H1 (cell line): ENCODE data around the gene INPP4B. TPM values are rescaled to one million over a fixed set of nuclear protein-coding genes. Genes with fewer than 3 reads are reported as not detected.

Experiments used
- CTCF ChIA-PET: fragments of 300-600 bp; sonication (Branson Sonifier 250); formaldehyde crosslinking; loops from one replicate; lab custom pipeline; 2021; ENCODE audit not compliant: partially characterized antibody; lab: Charles Lee
- POLR2A ChIA-PET: fragments of 300-600 bp; sonication (Branson Sonifier 250); formaldehyde crosslinking; loops from one replicate; lab custom pipeline; 2021; ENCODE audit warnings: inconsistent platforms; ENCODE audit not compliant: partially characterized antibody; lab: Charles Lee
- DNase-seq, 2 experiments: peaks; one replicate each; pipeline versions ENCODE4 v3.0.0 to v3.0.0-alpha.2; 2010 to 2022; ENCODE audit warnings: low spot score in 2 of 2, low read depth in 1 of 2, mixed read lengths in 1 of 2
- FAIRE-seq: peaks from 2 replicates; lab custom pipeline; 2011; peaks lifted over from hg19 to GRCh38; lab: Jason Lieb, UNC
- H2AFZ ChIP-seq: 2 replicates; pipeline ENCODE4 v1.8.1; 2012; ENCODE audit warnings: low read length, inconsistent platforms
- H2AK5ac ChIP-seq: 2 replicates; pipeline ENCODE4 v1.6.1; 2013; ENCODE audit warnings: low read depth, low read length
- H2BK120ac ChIP-seq: replicated peaks from 2 replicates; pipeline ENCODE3; 2013; ENCODE audit warnings: low read depth, low read length, inconsistent platforms
- H2BK12ac ChIP-seq: 2 replicates; pipeline ENCODE4 v1.6.1; 2013; ENCODE audit warnings: low read depth, low read length
- H2BK15ac ChIP-seq: 2 replicates; pipeline ENCODE4 v1.6.1; 2013; ENCODE audit warnings: low read length
- H2BK20ac ChIP-seq: 2 replicates; pipeline ENCODE4 v1.6.1; 2013; ENCODE audit warnings: low read length
- H2BK5ac ChIP-seq: 2 replicates; pipeline ENCODE4 v1.6.1; 2013; ENCODE audit warnings: low read depth, low read length
- H3K14ac ChIP-seq: 2 replicates; pipeline ENCODE4 v1.6.1; 2013; ENCODE audit warnings: inconsistent platforms; ENCODE audit not compliant: insufficient read length
- H3K18ac ChIP-seq: 2 replicates; pipeline ENCODE4 v1.6.1; 2013; ENCODE audit warnings: low read length; ENCODE audit errors: extremely low read depth
- H3K23ac ChIP-seq: 2 replicates; pipeline ENCODE4 v1.6.1; 2013; ENCODE audit warnings: inconsistent platforms; ENCODE audit not compliant: insufficient read length
- H3K23me2 ChIP-seq: 2 replicates; pipeline ENCODE4 v1.6.1; 2013; ENCODE audit warnings: low read depth, low read length
- H3K27ac ChIP-seq: 2 replicates; pipeline ENCODE4 v1.6.1; 2011; ENCODE audit warnings: low read depth, low read length, inconsistent platforms
- H3K27me3 ChIP-seq, 4 experiments: replicated peaks in 1 of 4; 1 replicate in 1 of 4; 2 replicates in 3 of 4; pipeline versions ENCODE4 v1.6.1 to v1.8.1; 2011 to 2013; ENCODE audit warnings: low read length in 3 of 4, mild to moderate bottlenecking in 3 of 4, inconsistent platforms in 2 of 4, mixed read lengths in 2 of 4, moderate library complexity in 1 of 4; ENCODE audit not compliant: control insufficient read depth in 3 of 4, insufficient read depth in 3 of 4; ENCODE audit errors: extremely low read depth in 1 of 4
- H3K36me3 ChIP-seq, 4 experiments: 2 replicates each; pipeline versions ENCODE4 v1.6.1 to v1.8.1; 2011 to 2013; ENCODE audit warnings: mild to moderate bottlenecking in 4 of 4, low read length in 3 of 4, moderate library complexity in 2 of 4, control low read depth in 1 of 4, inconsistent platforms in 1 of 4; ENCODE audit not compliant: insufficient read depth in 4 of 4, control insufficient read depth in 2 of 4
- H3K4ac ChIP-seq: replicated peaks from 2 replicates; pipeline ENCODE3; 2013; ENCODE audit warnings: low read length, low read depth, mixed read lengths, inconsistent platforms; ENCODE audit not compliant: insufficient read length
- H3K4me1 ChIP-seq, 4 experiments: replicated peaks in 1 of 4; 1 replicate in 1 of 4; 2 replicates in 3 of 4; pipeline versions ENCODE4 v1.6.1 to v1.8.1; 2011 to 2013; ENCODE audit warnings: low read length in 3 of 4, inconsistent platforms in 2 of 4, mixed read lengths in 1 of 4; ENCODE audit not compliant: insufficient read depth in 4 of 4, control insufficient read depth in 3 of 4
- H3K4me2 ChIP-seq, 2 experiments: 2 replicates each; pipeline versions ENCODE4 v1.6.1 to v1.8.1; 2011 to 2013; ENCODE audit warnings: low read depth in 2 of 2, low read length in 2 of 2, control low read depth in 1 of 2, inconsistent platforms in 1 of 2, mild to moderate bottlenecking in 1 of 2; ENCODE audit not compliant: insufficient read depth in 1 of 2
- H3K4me3 ChIP-seq, 4 experiments: fragments of 200-600, 300-600 bp in 1 of 4; sonication (generic), shearing (Covaris generic), sonication (Bioruptor Twin) in 1 of 4; 2 replicates each; pipeline versions ENCODE4 v1.5.1 to v1.8.1; 2011 to 2016; ENCODE audit warnings: low read length in 4 of 4, low read depth in 3 of 4, control low read depth in 2 of 4, inconsistent platforms in 2 of 4, mild to moderate bottlenecking in 2 of 4, mixed read lengths in 1 of 4, moderate library complexity in 1 of 4; ENCODE audit not compliant: insufficient read depth in 2 of 4; ENCODE audit errors: extremely low read depth in 1 of 4
- H3K56ac ChIP-seq: replicated peaks from 2 replicates; pipeline ENCODE3; 2013; ENCODE audit warnings: low read depth, mild to moderate bottlenecking, mixed read lengths, low read length, inconsistent platforms; ENCODE audit not compliant: insufficient read length
- H3K79me1 ChIP-seq: 2 replicates; pipeline ENCODE4 v1.6.1; 2013; ENCODE audit warnings: low read depth, low read length, control low read depth
- H3K79me2 ChIP-seq, 2 experiments: 2 replicates each; pipeline versions ENCODE4 v1.6.1 to v1.8.1; 2012 to 2013; ENCODE audit warnings: low read length in 2 of 2, mild to moderate bottlenecking in 2 of 2, inconsistent platforms in 1 of 2; ENCODE audit not compliant: insufficient read depth in 2 of 2, control insufficient read depth in 1 of 2
- H3K9ac ChIP-seq, 4 experiments: replicated peaks in 1 of 4; 1 replicate in 1 of 4; 2 replicates in 3 of 4; pipeline versions ENCODE4 v1.6.1 to v1.8.1; 2011 to 2013; ENCODE audit warnings: low read depth in 3 of 4, low read length in 3 of 4, control low read depth in 2 of 4, mild to moderate bottlenecking in 2 of 4, moderate library complexity in 2 of 4, inconsistent platforms in 1 of 4; ENCODE audit errors: extremely low read depth in 1 of 4
- H3K9me3 ChIP-seq, 2 experiments: 2 replicates each; pipeline versions ENCODE4 v1.6.1 to v1.8.1; 2012 to 2013; ENCODE audit warnings: mild to moderate bottlenecking in 2 of 2, moderate library complexity in 2 of 2, control low read depth in 1 of 2, inconsistent platforms in 1 of 2, low read depth in 1 of 2, low read length in 1 of 2, mixed read lengths in 1 of 2; ENCODE audit not compliant: insufficient read depth in 2 of 2
- H4K20me1 ChIP-seq, 2 experiments: replicated peaks in 1 of 2; 2 replicates each; pipeline versions ENCODE3 to v1.8.1; 2011 to 2013; ENCODE audit warnings: inconsistent platforms in 2 of 2, low read length in 2 of 2, mild to moderate bottlenecking in 1 of 2; ENCODE audit not compliant: insufficient read depth in 2 of 2, control insufficient read depth in 1 of 2
- H4K5ac ChIP-seq: 2 replicates; pipeline ENCODE4 v1.6.1; 2013; ENCODE audit warnings: low read length, low read depth, mixed read lengths, inconsistent platforms; ENCODE audit not compliant: insufficient read length
- H4K8ac ChIP-seq: 2 replicates; pipeline ENCODE4 v1.8.0; 2013; ENCODE audit warnings: mild to moderate bottlenecking, moderate library complexity, low read length, inconsistent platforms; ENCODE audit not compliant: insufficient read depth; ENCODE audit errors: extremely low read depth
- H4K91ac ChIP-seq: replicated peaks from 2 replicates; pipeline ENCODE3; 2013; ENCODE audit warnings: low read length, mixed read lengths, inconsistent platforms; ENCODE audit not compliant: insufficient read length
- CTBP2 ChIP-seq: IDR thresholded peaks from 2 replicates; pipeline ENCODE4 v1.7.0; 2011; ENCODE audit warnings: borderline replicate concordance, mild to moderate bottlenecking, moderate library complexity, mixed read lengths, low read length; ENCODE audit not compliant: insufficient read depth, insufficient read length
- POU5F1 ChIP-seq: IDR thresholded peaks from 2 replicates; pipeline ENCODE4 v1.6.1; 2011; ENCODE audit warnings: low read depth, mild to moderate bottlenecking, low read length, moderate library complexity
- polyA plus RNA-seq, 7 experiments: library from polyadenylated mRNA; depleted of rRNA in 3 of 7; stranded (reverse) in 5 of 7; unstranded in 2 of 7; fragments of >200 nt in 5 of 7; fragments of 200-250 nt in 2 of 7; gene quantifications; 1 replicate in 5 of 7; 2 replicates in 1 of 7; 4 replicates in 1 of 7; pipeline versions ENCODE4 v1.2.1 to v1.2.3, GENCODE V29; 2011 to 2013; ENCODE audit warnings: missing spikeins in 2 of 7, mixed read lengths in 2 of 7
- total RNA-seq: library from RNA; stranded (reverse); fragmentation: NEBNext Ultra II Directional; extraction: Animal tissue kit (Norgen Biotek cat#: 25700); gene quantifications from 2 replicates; pipeline ENCODE4 v1.2.1, GENCODE V29; 2021

INPP4B gene
- total and polyA plus RNA-seq, 2 of the 8 experiments (the other 6 are each of a cell fraction or from before 2014, with no cell fraction given), result 0.11 to 0.54 TPM

GRCh38 chr4:142383354-142383753 lies 462.7 kb downstream of the INPP4B start:
- Histone ChIP-seq H3K23ac (no peak overlapping the region), H2BK12ac (no peak overlapping the region), H2BK120ac (no peak overlapping the region), H4K5ac (no peak overlapping the region), H3K4me1 (peaks cover 0 to 5% (median 0%) of the 10 kb centered on the region in 4 experiments; a peak in 1 of 7 replicates), H3K9me3 (no peaks in the 10 kb centered on the region), H2BK20ac (no peak overlapping the region), H3K18ac (no peak overlapping the region), H3K27ac (no peak overlapping the region), H2BK5ac (no peak overlapping the region), H2BK15ac (no peak overlapping the region), H3K27me3 (no peaks in the 10 kb centered on the region), H4K8ac (no peak overlapping the region), H3K4me3 (no peak overlapping the region), H3K79me1 (no peaks in the 10 kb centered on the region), H3K4me2 (no peak overlapping the region), H2AFZ (no peak overlapping the region), H4K20me1 (no peaks in the 10 kb centered on the region), H3K4ac (no peak overlapping the region), H3K14ac (no peak overlapping the region), H3K23me2 (no peaks in the 10 kb centered on the region), H4K91ac (no peak overlapping the region), H3K56ac (no peak overlapping the region), H2AK5ac (no peak overlapping the region), H3K79me2 (no peaks in the 10 kb centered on the region), H3K36me3 (no peaks in the 10 kb centered on the region), H3K9ac (no peak overlapping the region)
- FAIRE-seq (no peak), DNase-seq (no peak)
- ChIA-PET CTCF (interaction anchor here (1.2 to 1.5 kb wide), 3 partner anchors 16 to 51 kb away, joined by 3 to 4 read pairs (median 4); no protein-coding TSS in a partner anchor), POLR2A (no interaction called here)
- no peak for TF ChIP-seq CTBP2
- no peak for TF ChIP-seq POU5F1
